HUES48 (cell line): ENCODE data around the gene AP2S1.
"Not testable (repeated sequence)": the region's sequence is repeated elsewhere in the genome, so short reads cannot be mapped to it uniquely, and the experiment has no call there.

Experiments
- H3K27ac ChIP-seq: one replicate; pipeline ENCODE4 v1.7.0; 2013; ENCODE audit warnings: low read depth, low read length, inconsistent platforms
- H3K27me3 ChIP-seq: 2 replicates; pipeline ENCODE4 v1.6.1; 2013; ENCODE audit warnings: mild to moderate bottlenecking, low read length; ENCODE audit not compliant: control insufficient read depth, insufficient read depth
- H3K36me3 ChIP-seq: 2 replicates; pipeline ENCODE4 v1.6.1; 2013; ENCODE audit warnings: low read length; ENCODE audit not compliant: control insufficient read depth, insufficient read depth
- H3K4me1 ChIP-seq: 2 replicates; pipeline ENCODE4 v1.6.1; 2013; ENCODE audit warnings: mild to moderate bottlenecking, low read length; ENCODE audit not compliant: control insufficient read depth, insufficient read depth
- H3K4me3 ChIP-seq: 2 replicates; pipeline ENCODE4 v1.5.1; 2013; ENCODE audit warnings: mild to moderate bottlenecking, low read depth, low read length
- H3K9ac ChIP-seq: 2 replicates; pipeline ENCODE4 v1.6.1; 2013; ENCODE audit warnings: mild to moderate bottlenecking, low read depth, low read length, moderate library complexity
- H3K9me3 ChIP-seq: 2 replicates; pipeline ENCODE4 v1.6.1; 2013; ENCODE audit warnings: low read length; ENCODE audit not compliant: control insufficient read depth, insufficient read depth

AP2S1 gene

GRCh38 chr19:46839752-46840497 is 10.7 kb downstream of the AP2S1 start:
- Histone ChIP-seq H3K27ac (no peak overlapping the region), H3K36me3 (peaks cover 39% of the 10 kb centered on the region)

DNA sequence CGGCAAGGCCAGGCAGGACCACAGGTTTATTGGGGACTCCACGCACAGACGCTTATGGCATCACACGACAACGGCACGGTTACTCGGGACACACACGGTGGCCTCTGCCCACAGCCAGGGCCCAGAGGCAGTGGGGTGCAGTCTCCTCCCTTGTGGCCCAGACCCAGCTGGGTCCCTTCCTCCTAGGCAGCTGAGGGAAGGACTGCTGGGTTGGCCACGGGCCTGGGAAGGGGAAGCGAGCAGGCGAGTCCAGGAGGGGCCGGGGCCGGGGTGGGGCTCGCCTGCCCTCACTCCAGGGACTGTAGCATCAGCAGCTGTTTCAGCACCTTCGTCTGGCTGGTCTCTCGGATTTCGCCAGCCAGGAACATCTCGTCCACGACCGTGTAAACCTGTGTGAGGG is 12.5 kb downstream of the AP2S1 start:
- Histone ChIP-seq H3K9me3 (no peaks in the 10 kb centered on the region), H3K36me3 (peaks cover 24% of the 10 kb centered on the region), H3K9ac (no peak overlapping the region), H3K27ac (no peak overlapping the region), H3K4me3 (no peak overlapping the region), H3K27me3 (no peaks in the 10 kb centered on the region), H3K4me1 (no peaks in the 10 kb centered on the region)

More at GRCh38 chr19:46839752-46840497, 10.7 kb downstream of the AP2S1 start:
- Histone ChIP-seq H3K9me3 (no peaks in the 10 kb centered on the region), H3K27me3 (no peaks in the 10 kb centered on the region), H3K9ac (no peak overlapping the region), H3K4me1 (no peaks in the 10 kb centered on the region), H3K4me3 (no peak overlapping the region)

DNA sequence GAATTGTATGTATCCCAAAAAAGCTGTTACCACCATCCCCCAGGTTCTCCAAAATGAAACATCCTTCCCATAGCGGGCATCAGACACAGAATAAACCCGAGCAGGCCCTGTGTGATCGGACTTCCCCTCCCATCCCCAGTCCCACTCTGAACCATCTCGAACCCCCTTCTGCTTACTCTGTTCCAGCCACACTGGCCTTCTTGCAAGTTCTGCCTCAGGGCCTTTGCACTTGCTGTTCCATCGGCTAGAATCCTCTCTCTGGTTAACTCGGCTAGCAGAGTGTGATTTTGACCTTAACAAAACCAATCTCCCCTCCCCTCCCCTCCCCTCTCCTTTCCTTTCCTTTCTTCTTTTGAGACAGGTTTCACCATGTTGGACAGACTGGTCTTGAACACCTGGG is 15.7 kb downstream of the AP2S1 start:
- no peak overlapping the region for H3K27ac ChIP-seq
- H3K4me3 ChIP-seq = no peak overlapping the region
- no peaks in the 10 kb centered on the region for H3K9me3 ChIP-seq
- H3K27me3 ChIP-seq = no peaks in the 10 kb centered on the region
- H3K36me3 ChIP-seq = peaks cover 14% of the 10 kb centered on the region
- no peaks in the 10 kb centered on the region for H3K4me1 ChIP-seq
- H3K9ac ChIP-seq = no peak overlapping the region

DNA sequence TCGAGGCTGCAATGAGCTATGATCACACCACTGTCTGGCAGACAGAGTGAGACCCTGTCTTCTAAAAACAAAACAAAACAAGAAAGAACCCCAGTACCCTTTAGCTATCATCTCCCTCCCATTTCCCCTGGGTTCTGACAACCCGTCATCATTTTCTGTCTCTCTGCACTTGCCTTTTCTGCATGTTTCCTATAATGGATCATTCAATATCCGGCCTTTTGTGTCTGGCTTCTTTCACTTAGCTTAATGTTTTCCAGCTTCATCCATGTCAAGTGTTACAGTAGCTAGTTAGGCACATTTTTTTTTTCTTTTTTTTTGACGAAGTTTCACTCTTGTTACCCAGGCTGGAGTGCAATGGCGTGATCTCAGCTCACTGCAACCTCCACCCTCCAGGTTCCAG is 16.5 kb downstream of the AP2S1 start:
- Histone ChIP-seq H3K4me3 (no peak overlapping the region), H3K9ac (no peak overlapping the region), H3K4me1 (no peaks in the 10 kb centered on the region), H3K36me3 (peaks cover 6% of the 10 kb centered on the region), H3K27me3 (no peaks in the 10 kb centered on the region), H3K27ac (no peak overlapping the region), H3K9me3 (no peaks in the 10 kb centered on the region)

DNA sequence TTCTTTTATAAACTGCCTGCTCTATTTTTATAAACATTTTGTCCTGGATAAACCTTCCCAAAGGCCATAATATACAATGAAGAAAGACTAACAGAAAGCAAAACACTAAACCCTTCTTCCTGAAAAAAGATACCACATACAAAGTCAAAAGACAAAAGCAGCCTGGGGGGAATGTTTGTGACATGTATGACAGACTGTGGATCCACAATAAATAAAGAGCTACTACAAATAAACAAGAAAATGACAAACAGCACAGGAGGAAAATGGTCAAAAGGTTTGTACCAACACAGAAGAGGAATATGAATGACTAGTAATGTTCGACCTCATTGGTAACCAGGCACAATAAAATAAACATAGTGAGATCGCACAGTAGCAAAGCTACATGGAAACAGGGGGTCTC is 19.8 kb downstream of the AP2S1 start:
- Histone ChIP-seq H3K27ac (no peak overlapping the region), H3K4me1 (no peaks in the 10 kb centered on the region), H3K27me3 (no peaks in the 10 kb centered on the region), H3K9me3 (no peaks in the 10 kb centered on the region), H3K36me3 (no peaks in the 10 kb centered on the region), H3K4me3 (no peak overlapping the region), H3K9ac (no peak overlapping the region)

DNA sequence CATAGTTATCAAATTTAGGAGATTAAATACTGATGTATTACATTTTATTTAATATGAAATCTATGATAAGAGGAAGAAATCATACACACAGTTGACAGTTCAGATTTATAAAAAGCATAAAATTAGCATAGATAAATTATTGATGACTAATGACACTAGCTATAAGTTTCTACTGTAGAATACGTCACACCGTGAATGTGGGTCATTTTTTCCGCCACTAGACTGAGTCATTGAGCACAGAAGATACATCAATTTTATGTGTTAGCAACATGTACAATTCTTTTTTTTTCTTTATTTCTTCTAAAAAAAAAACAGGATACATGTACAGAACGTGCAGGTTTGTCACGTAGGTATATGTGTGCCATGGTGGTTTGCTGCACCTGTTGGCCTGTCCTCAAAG is 22.2 kb downstream of the AP2S1 start:
- Histone ChIP-seq H3K27me3 (no peaks in the 10 kb centered on the region), H3K9me3 (no peaks in the 10 kb centered on the region), H3K36me3 (no peaks in the 10 kb centered on the region), H3K4me1 (no peaks in the 10 kb centered on the region), H3K27ac (no peak overlapping the region), H3K4me3 (no peak overlapping the region), H3K9ac (no peak overlapping the region)

- H3K9me3 ChIP-seq = no peaks in the 10 kb centered on the region
- H3K4me1 ChIP-seq = no peaks in the 10 kb centered on the region
- no peaks in the 10 kb centered on the region for H3K27me3 ChIP-seq
- no peak overlapping the region for H3K4me3 ChIP-seq
- H3K27ac ChIP-seq = no peak overlapping the region
- H3K36me3 ChIP-seq = no peaks in the 10 kb centered on the region
- H3K9ac ChIP-seq = no peak overlapping the region
Observed at GRCh38 chr19:46825731-46826055, 25.0 kb downstream of the AP2S1 start.

GRCh38 chr19:46824890-46825730 is 25.5 kb downstream of the AP2S1 start:
- no peaks in the 10 kb centered on the region for H3K9me3 ChIP-seq
- H3K4me1 ChIP-seq = no peaks in the 10 kb centered on the region
- no peak overlapping the region for H3K27ac ChIP-seq
- H3K9ac ChIP-seq = no peak overlapping the region
- no peaks in the 10 kb centered on the region for H3K36me3 ChIP-seq
- no peak overlapping the region for H3K4me3 ChIP-seq
- no peaks in the 10 kb centered on the region for H3K27me3 ChIP-seq

DNA sequence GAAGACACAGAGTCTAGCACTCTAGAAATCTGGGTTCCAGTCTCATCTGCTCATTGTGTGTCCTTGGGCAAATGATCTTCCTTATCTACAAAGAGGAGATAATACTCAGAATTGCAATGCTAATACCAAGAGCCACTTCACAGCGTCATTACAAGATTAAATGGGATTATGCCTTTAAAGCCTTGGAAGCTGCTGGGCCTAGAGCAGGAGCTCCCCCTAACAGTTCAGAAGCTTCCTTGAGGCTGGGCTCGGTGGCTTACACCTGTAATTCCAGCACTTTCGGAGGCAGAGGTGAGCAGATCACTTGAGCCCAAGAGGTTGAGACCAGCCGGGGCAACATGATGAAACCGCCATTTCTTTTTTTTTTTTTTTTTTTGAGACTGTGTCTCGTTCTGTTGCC is 27.6 kb downstream of the AP2S1 start:
- H3K27ac ChIP-seq = no peak overlapping the region
- H3K4me1 ChIP-seq = no peaks in the 10 kb centered on the region
- no peaks in the 10 kb centered on the region for H3K9me3 ChIP-seq
- H3K36me3 ChIP-seq = no peaks in the 10 kb centered on the region
- no peak overlapping the region for H3K9ac ChIP-seq
- no peaks in the 10 kb centered on the region for H3K27me3 ChIP-seq
- H3K4me3 ChIP-seq = no peak overlapping the region

DNA sequence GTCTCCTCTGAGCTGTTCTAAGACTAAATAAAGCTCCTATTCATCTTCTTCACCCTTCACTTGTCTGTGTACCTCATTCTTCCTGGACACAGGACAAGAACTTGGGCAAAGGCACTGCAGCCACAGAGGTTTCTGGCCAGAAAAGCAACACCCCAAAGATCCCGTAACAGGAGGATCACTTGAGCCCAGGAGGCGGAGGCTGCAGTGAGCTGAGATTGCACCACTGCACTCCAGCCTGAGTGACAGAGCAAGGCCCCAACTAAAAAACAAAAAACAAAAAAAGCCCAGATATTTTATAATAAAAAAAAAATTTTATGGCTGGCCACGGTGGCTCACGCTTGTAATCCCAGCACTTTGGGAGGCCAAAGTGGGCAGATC is 28.2 kb downstream of the AP2S1 start:
- H3K4me3 ChIP-seq, H3K36me3 ChIP-seq, H3K9me3 ChIP-seq, H3K27ac ChIP-seq, H3K27me3 ChIP-seq, H3K4me1 ChIP-seq, H3K9ac ChIP-seq: not testable (repeated sequence)

GRCh38 chr19:46821512-46822409 is 28.9 kb downstream of the AP2S1 start:
- Histone ChIP-seq H3K9ac (no peak overlapping the region), H3K4me3 (no peak overlapping the region), H3K27me3 (no peaks in the 10 kb centered on the region), H3K27ac (no peak overlapping the region), H3K9me3 (no peaks in the 10 kb centered on the region), H3K36me3 (no peaks in the 10 kb centered on the region), H3K4me1 (no peaks in the 10 kb centered on the region)
